HCT116 (cell line): ENCODE measurements around the gene LSAMP. TPM values are rescaled to one million over a fixed set of nuclear protein-coding genes. Genes with fewer than 3 reads are reported as not detected.

Experiments used
- ATAC-seq: fragments of 200-7000 bp; cut with Tn5 transposase; 2 replicates; pipeline ENCODE4 v1.9.1; 2020; ENCODE audit warnings: mild to moderate bottlenecking, moderate library complexity
- BruUV-seq: library from RNA; stranded (reverse); fragments of 400-500 nt; replicated peaks from 2 replicates; lab custom pipeline; 2021; lab: Mats Ljungman, UMichigan
- CTCF ChIA-PET: fragments of 300-600 bp; sonication (Branson Sonifier 250); formaldehyde crosslinking; loops from one replicate; lab custom pipeline; 2021; ENCODE audit warnings: antibody characterized with exemption; lab: Charles Lee
- POLR2A ChIA-PET: fragments of 300-600, 350-600 bp; sonication (Branson Sonifier 250); formaldehyde crosslinking; loops from one replicate; lab custom pipeline; 2021; ENCODE audit warnings: antibody characterized with exemption; lab: Charles Lee
- RAD21 ChIA-PET, 2 experiments: fragments of 300-600 bp; sonication (Branson Sonifier 250); formaldehyde crosslinking; loops; one replicate each; lab custom pipeline; 2023; ENCODE audit warnings: low total read pairs in 2 of 2; ENCODE audit not compliant: uncharacterized antibody in 2 of 2, unreplicated experiment in 2 of 2, low non-redundant PET in 1 of 2; lab: Charles Lee
- DNase-seq: peaks from one replicate; pipeline ENCODE4 v3.0.0-alpha.2; 2010; ENCODE audit warnings: low read depth, low spot score
- H2AFZ ChIP-seq: fragments of 200-600 bp; shearing (Covaris generic), sonication (generic); 2 replicates; pipeline ENCODE4 v1.6.1; 2017; ENCODE audit warnings: low read depth, mixed run types, mixed read lengths, antibody characterized with exemption, low read length; ENCODE audit not compliant: poor library complexity, severe bottlenecking
- H3K27ac ChIP-seq: 2 replicates; pipeline ENCODE4 v1.5.1; 2012; ENCODE audit warnings: low read depth, low read length
- H3K27me3 ChIP-seq: fragments of 200-600 bp; sonication (generic); 2 replicates; pipeline ENCODE4 v1.6.1; 2016; ENCODE audit warnings: mixed run types, low read length, mixed read lengths; ENCODE audit not compliant: insufficient read depth
- H3K36me3 ChIP-seq, 2 experiments: fragments of 200-500 bp in 1 of 2; fragments of 200-600 bp in 1 of 2; sonication (Bioruptor generic) in 1 of 2; sonication (generic) in 1 of 2; 2 replicates each; pipeline versions ENCODE4 v1.5.1 to v1.6.1; 2014 to 2016; ENCODE audit warnings: low read length in 2 of 2, inconsistent platforms in 1 of 2, mixed read lengths in 1 of 2, mixed run types in 1 of 2; ENCODE audit not compliant: insufficient read depth in 2 of 2, control insufficient read depth in 1 of 2
- H3K4me1 ChIP-seq, 2 experiments: fragments of 200-600 bp in 1 of 2; sonication (generic) in 1 of 2; 2 replicates each; pipeline versions ENCODE4 v1.5.1 to v1.6.1; 2012 to 2017; ENCODE audit warnings: low read length in 2 of 2, inconsistent platforms in 1 of 2, mild to moderate bottlenecking in 1 of 2, mixed read lengths in 1 of 2, mixed run types in 1 of 2, moderate library complexity in 1 of 2; ENCODE audit not compliant: insufficient read depth in 2 of 2, control insufficient read depth in 1 of 2
- H3K4me2 ChIP-seq: fragments of 200-600 bp; sonication (generic); 2 replicates; pipeline ENCODE4 v1.6.1; 2017; ENCODE audit warnings: mixed run types, low read length, mixed read lengths
- H3K4me3 ChIP-seq, 2 experiments: fragments of 200-600 bp in 1 of 2; sonication (generic) in 1 of 2; replicated peaks in 1 of 2; 2 replicates each; pipeline ENCODE4 v1.5.1; 2011 to 2016; ENCODE audit warnings: low read length in 2 of 2, control low read depth in 1 of 2, low read depth in 1 of 2, mild to moderate bottlenecking in 1 of 2, mixed read lengths in 1 of 2, mixed run types in 1 of 2
- H3K79me2 ChIP-seq: fragments of 200-600 bp; sonication (generic); 2 replicates; pipeline ENCODE4 v1.6.1; 2017; ENCODE audit warnings: mild to moderate bottlenecking, mixed run types, low read length, moderate library complexity, mixed read lengths; ENCODE audit not compliant: insufficient read depth
- H3K9ac ChIP-seq: fragments of 200-600 bp; sonication (generic); 2 replicates; pipeline ENCODE4 v1.6.1; 2016; ENCODE audit warnings: low read length, mixed read lengths
- H3K9me2 ChIP-seq: fragments of 200-600 bp; sonication (generic), shearing (Covaris generic); 2 replicates; pipeline ENCODE4 v1.6.1; 2017; ENCODE audit warnings: mixed run types, mild to moderate bottlenecking, moderate library complexity; ENCODE audit not compliant: insufficient read depth
- H3K9me3 ChIP-seq, 2 experiments: fragments of 200-500 bp in 1 of 2; fragments of 200-600 bp in 1 of 2; sonication (Bioruptor generic) in 1 of 2; sonication (generic) in 1 of 2; 2 replicates each; pipeline ENCODE4 v1.6.1; 2014 to 2017; ENCODE audit warnings: low read length in 2 of 2, mixed read lengths in 2 of 2, inconsistent platforms in 1 of 2, low read depth in 1 of 2, mild to moderate bottlenecking in 1 of 2, mixed run types in 1 of 2, moderate library complexity in 1 of 2; ENCODE audit not compliant: control insufficient read depth in 1 of 2, insufficient read depth in 1 of 2
- H4K20me1 ChIP-seq: fragments of 200-600 bp; sonication (generic), shearing (Covaris generic); 2 replicates; pipeline ENCODE4 v1.6.1; 2017; ENCODE audit warnings: mixed run types, mild to moderate bottlenecking, moderate library complexity; ENCODE audit not compliant: insufficient read depth
- ATF3 ChIP-seq: IDR thresholded peaks from 2 replicates; pipeline ENCODE4 v1.6.1; 2012
- CBX3 ChIP-seq: IDR thresholded peaks from 2 replicates; pipeline ENCODE4 v1.6.1; 2012; ENCODE audit warnings: low read depth
- CEBPB ChIP-seq: IDR thresholded peaks from 2 replicates; pipeline ENCODE4 v1.6.1; 2012; ENCODE audit warnings: low read depth
- EGR1 ChIP-seq: IDR thresholded peaks from 2 replicates; pipeline ENCODE4 v1.6.1; 2012; ENCODE audit warnings: low read depth
- ELF1 ChIP-seq: IDR thresholded peaks from 2 replicates; pipeline ENCODE4 v1.6.1; 2012; ENCODE audit warnings: low read depth, borderline replicate concordance
- EZH2 ChIP-seq: fragments of 200-600 bp; sonication (generic); IDR thresholded peaks from 2 replicates; pipeline ENCODE4 v1.6.1; 2017; ENCODE audit warnings: antibody characterized with exemption, mixed run types
- EZH2phosphoT487 ChIP-seq: fragments of 200-600 bp; IDR thresholded peaks from 2 replicates; pipeline ENCODE4 v1.6.1; 2018; ENCODE audit warnings: antibody characterized with exemption, borderline replicate concordance
- JUND ChIP-seq: IDR thresholded peaks from 2 replicates; pipeline ENCODE4 v1.6.1; 2012
- POLR2A ChIP-seq: IDR thresholded peaks from 2 replicates; pipeline ENCODE4 v1.7.0; 2011; ENCODE audit warnings: borderline replicate concordance; ENCODE audit not compliant: insufficient read depth, insufficient read length; ENCODE audit errors: extremely low read depth
- POLR2AphosphoS5 ChIP-seq: IDR thresholded peaks from 2 replicates; pipeline ENCODE4 v1.6.1; 2011; ENCODE audit warnings: mild to moderate bottlenecking, low read depth, low read length, moderate library complexity
- RAD21 ChIP-seq: IDR thresholded peaks from 2 replicates; pipeline ENCODE4 v1.6.1; 2012; ENCODE audit warnings: low read depth, mild to moderate bottlenecking
- SIN3A ChIP-seq: IDR thresholded peaks from 2 replicates; pipeline ENCODE4 v1.6.1; 2012; ENCODE audit warnings: low read depth
- SP1 ChIP-seq: IDR thresholded peaks from 2 replicates; pipeline ENCODE4 v1.6.1; 2012; ENCODE audit warnings: low read depth
- TCF7L2 ChIP-seq: IDR thresholded peaks from 2 replicates; pipeline ENCODE4 v1.7.0; 2011; ENCODE audit warnings: borderline replicate concordance, inconsistent platforms; ENCODE audit not compliant: insufficient read depth, insufficient read length; ENCODE audit errors: extremely low read depth
- YY1 ChIP-seq: IDR thresholded peaks from 2 replicates; pipeline ENCODE4 v1.6.1; 2011; ENCODE audit warnings: low read length, low read depth, moderate library complexity, mild to moderate bottlenecking; ENCODE audit not compliant: insufficient replicate concordance; ENCODE audit errors: extremely low read depth
- ZBTB33 ChIP-seq: IDR thresholded peaks from 2 replicates; pipeline ENCODE4 v1.6.1; 2011; ENCODE audit warnings: mild to moderate bottlenecking, low read length, moderate library complexity; ENCODE audit not compliant: insufficient replicate concordance; ENCODE audit errors: extremely low read depth
- intact Hi-C: fragments of 100-400 bp; cut with micrococcal nuclease; formaldehyde crosslinking; loops from 2 replicates; pipeline ENCODE4 v1.10.0; 2022
- total RNA-seq: library from RNA; stranded (reverse); gene quantifications from one replicate; pipeline ENCODE4 v1.2.1, GENCODE V29; 2021; ENCODE audit not compliant: unreplicated experiment
- TF ChIP-seq, protein P1 (sequence below), 3 experiments: fragments of 200-600 bp in 1 of 3; sonication (generic) in 1 of 3; IDR thresholded peaks in 2 of 3; conservative IDR thresholded peaks in 1 of 3; 2 replicates each; pipeline ENCODE4 v1.5.1; 2012 to 2017; ENCODE audit warnings: low read depth in 2 of 3, low read length in 2 of 3, antibody characterized with exemption in 1 of 3, borderline replicate concordance in 1 of 3, control low read depth in 1 of 3, mild to moderate bottlenecking in 1 of 3, mixed read lengths in 1 of 3, mixed run types in 1 of 3, moderate library complexity in 1 of 3; ENCODE audit not compliant: insufficient read depth in 1 of 3
- TF ChIP-seq, protein P2 (sequence below): IDR thresholded peaks from 2 replicates; pipeline ENCODE4 v1.6.1; 2012

The LSAMP gene
- total RNA-seq, 1 experiment from 2014 or later: 0.25 TPM

DNA sequence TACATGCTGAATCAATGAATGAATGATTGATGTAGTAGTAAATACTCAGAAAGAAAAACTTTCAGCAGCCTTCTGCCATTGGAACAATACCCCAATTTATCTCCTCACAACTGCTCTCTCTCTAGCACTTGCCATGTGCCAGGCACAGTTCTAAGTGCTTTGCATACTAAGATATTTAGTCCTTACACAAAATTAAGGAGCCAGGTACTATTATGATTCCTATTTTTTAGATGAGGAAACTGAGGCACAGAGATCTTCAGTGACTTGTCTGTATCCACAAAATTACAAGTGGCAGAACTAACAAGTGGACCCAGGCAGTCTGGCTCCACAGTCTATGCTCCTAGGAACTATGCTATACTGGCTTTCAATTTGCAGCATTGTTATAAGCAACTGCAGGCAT, 279.2 kb downstream of the LSAMP start:
- no peaks in the 10 kb centered on the region for H3K36me3 ChIP-seq

More for the DNA sequence above, 279.2 kb downstream of the LSAMP start:
- H3K4me3 ChIP-seq: no peak overlapping the region
- intact Hi-C loops: no loop called here
- no peak overlapping the region for H3K4me2 ChIP-seq
- no TSS peak for BruUV-seq
- H4K20me1 ChIP-seq: no peaks in the 10 kb centered on the region
- H2AFZ ChIP-seq: no peak overlapping the region
- H3K27ac ChIP-seq: no peak overlapping the region
- no peak for ATAC-seq
- peaks cover 4% of the 10 kb centered on the region; the same call in 1 of the 2 replicates for H3K27me3 ChIP-seq
- no peak for TF ChIP-seq YY1
- TF ChIP-seq, protein P1, sequence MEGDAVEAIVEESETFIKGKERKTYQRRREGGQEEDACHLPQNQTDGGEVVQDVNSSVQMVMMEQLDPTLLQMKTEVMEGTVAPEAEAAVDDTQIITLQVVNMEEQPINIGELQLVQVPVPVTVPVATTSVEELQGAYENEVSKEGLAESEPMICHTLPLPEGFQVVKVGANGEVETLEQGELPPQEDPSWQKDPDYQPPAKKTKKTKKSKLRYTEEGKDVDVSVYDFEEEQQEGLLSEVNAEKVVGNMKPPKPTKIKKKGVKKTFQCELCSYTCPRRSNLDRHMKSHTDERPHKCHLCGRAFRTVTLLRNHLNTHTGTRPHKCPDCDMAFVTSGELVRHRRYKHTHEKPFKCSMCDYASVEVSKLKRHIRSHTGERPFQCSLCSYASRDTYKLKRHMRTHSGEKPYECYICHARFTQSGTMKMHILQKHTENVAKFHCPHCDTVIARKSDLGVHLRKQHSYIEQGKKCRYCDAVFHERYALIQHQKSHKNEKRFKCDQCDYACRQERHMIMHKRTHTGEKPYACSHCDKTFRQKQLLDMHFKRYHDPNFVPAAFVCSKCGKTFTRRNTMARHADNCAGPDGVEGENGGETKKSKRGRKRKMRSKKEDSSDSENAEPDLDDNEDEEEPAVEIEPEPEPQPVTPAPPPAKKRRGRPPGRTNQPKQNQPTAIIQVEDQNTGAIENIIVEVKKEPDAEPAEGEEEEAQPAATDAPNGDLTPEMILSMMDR (IDR thresholded peaks at IDR 0.05 in 2 of 3, conservative IDR thresholded peaks at IDR 0.05 in 1 of 3; ENCODE audit: borderline replicate concordance in 1 of 3, insufficient read depth in 1 of 3, low read depth in 2 of 3, low read length in 2 of 3): no peak
- no peak for TF ChIP-seq ATF3
- TF ChIP-seq, protein P2, sequence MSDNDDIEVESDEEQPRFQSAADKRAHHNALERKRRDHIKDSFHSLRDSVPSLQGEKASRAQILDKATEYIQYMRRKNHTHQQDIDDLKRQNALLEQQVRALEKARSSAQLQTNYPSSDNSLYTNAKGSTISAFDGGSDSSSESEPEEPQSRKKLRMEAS: no peak
- TF ChIP-seq JUND: no peak
- no peak for TF ChIP-seq SP1
- no peak for TF ChIP-seq SIN3A
- no peak for TF ChIP-seq EGR1
- TF ChIP-seq POLR2A: no peak
- no peak for TF ChIP-seq EZH2
- TF ChIP-seq ZBTB33: no peak
- TF ChIP-seq ELF1: no peak
- TF ChIP-seq CBX3: no peak
- TF ChIP-seq CEBPB: no peak
- TF ChIP-seq POLR2AphosphoS5: no peak
- TF ChIP-seq TCF7L2: no peak
- TF ChIP-seq EZH2phosphoT487: no peak
- TF ChIP-seq RAD21: no peak
- TF ChIP-seq, all 23 proteins: peak for 0
- ChIA-PET POLR2A (no interaction called here), RAD21 (no interaction called here), CTCF (no interaction called here)
- Histone ChIP-seq H3K79me2 (no peaks in the 10 kb centered on the region), H3K9me3 (no peaks in the 10 kb centered on the region), H3K9me2 (no peaks in the 10 kb centered on the region), H3K4me1 (no peaks in the 10 kb centered on the region), H3K9ac (no peak overlapping the region)
- DNase-seq: no peak
